PFSK-1 (cell line): ENCODE results near the gene KRT12. TPM values are rescaled to one million over a fixed set of nuclear protein-coding genes. Genes with fewer than 3 reads are reported as not detected.

ENCODE experiments used
- FOXP2 ChIP-seq: optimal IDR thresholded peaks from 2 replicates; pipeline ENCODE3; 2011; ENCODE audit warnings: borderline replicate concordance, control low read depth, inconsistent platforms; ENCODE audit not compliant: insufficient read depth; ENCODE audit errors: extremely low read length, extremely low read depth
- POLR2AphosphoS5 ChIP-seq: IDR thresholded peaks from 2 replicates; pipeline ENCODE4 v1.6.1; 2012; ENCODE audit warnings: low read depth, mild to moderate bottlenecking, control low read depth, low read length, moderate library complexity
- REST ChIP-seq, 2 experiments: IDR thresholded peaks; 2 replicates each; pipeline versions ENCODE4 v1.6.1 to v1.8.0; 2011 to 2012; ENCODE audit warnings: low read depth in 2 of 2, low read length in 2 of 2, control low read depth in 1 of 2, inconsistent platforms in 1 of 2, mild to moderate bottlenecking in 1 of 2, moderate library complexity in 1 of 2; ENCODE audit not compliant: insufficient read depth in 1 of 2
- SIN3A ChIP-seq: IDR thresholded peaks from 2 replicates; pipeline ENCODE4 v1.6.1; 2012; ENCODE audit warnings: mild to moderate bottlenecking, low read length, moderate library complexity, borderline replicate concordance; ENCODE audit not compliant: insufficient read depth
- TAF1 ChIP-seq: IDR thresholded peaks from 2 replicates; pipeline ENCODE4 v1.6.1; 2012; ENCODE audit warnings: low read length, control low read depth, borderline replicate concordance; ENCODE audit not compliant: insufficient read depth
- polyA plus RNA-seq: library from polyadenylated mRNA; unstranded; fragments of >200 nt; gene quantifications from one replicate; pipeline ENCODE4 v1.2.1, GENCODE V29; 2012; ENCODE audit warnings: low read depth, missing spikeins; ENCODE audit not compliant: insufficient read length

The KRT12 gene
- polyA plus RNA-seq, result not detected

GRCh38 chr17:40866838-40867237 lies at the start of gene KRT12:
KRT12 (minus strand) TSS chr17:40867223; CDS start chr17:40867186, 37 bp downstream.
- TF ChIP-seq TAF1, result no peak
- TF ChIP-seq REST (IDR thresholded peaks at IDR 0.05; ENCODE audit: insufficient read depth in 1 of 2, low read depth in 2 of 2, low read length in 2 of 2), result no peak
- no peak for TF ChIP-seq SIN3A
- TF ChIP-seq POLR2AphosphoS5, result no peak
- TF ChIP-seq FOXP2, result no peak

- TF ChIP-seq REST (IDR thresholded peaks at IDR 0.05; ENCODE audit: insufficient read depth in 1 of 2, low read depth in 2 of 2, low read length in 2 of 2) (no peak), POLR2AphosphoS5 (no peak), TAF1 (no peak), FOXP2 (no peak), SIN3A (no peak)
Measured at GRCh38 chr17:40916366-40916765, 49.3 kb upstream of the KRT12 start.

GRCh38 chr17:40915721-40916256 lies 48.8 kb upstream of the KRT12 start:
- TF ChIP-seq TAF1 (no peak), FOXP2 (no peak), POLR2AphosphoS5 (no peak), SIN3A (no peak), REST (IDR thresholded peaks at IDR 0.05; ENCODE audit: insufficient read depth in 1 of 2, low read depth in 2 of 2, low read length in 2 of 2) (no peak)

- TF ChIP-seq TAF1 (no peak), REST (IDR thresholded peaks at IDR 0.05; ENCODE audit: insufficient read depth in 1 of 2, low read depth in 2 of 2, low read length in 2 of 2) (no peak), POLR2AphosphoS5 (no peak), FOXP2 (no peak)
Measured at GRCh38 chr17:40915199-40915661, 48.2 kb upstream of the KRT12 start.
